Astrocyte of the spinal cord (primary cell): Measurements from ENCODE around the gene CPNE6.
A peak's percentile ranks its signal among the peaks of the same experiment; 100 is the strongest.

Experiments used
- DNase-seq: peaks from one replicate; pipeline ENCODE4 v3.0.0; 2011; ENCODE audit warnings: low read depth, low spot score
- H3K4me3 ChIP-seq: 2 replicates; pipeline ENCODE4 v1.5.1; 2011; ENCODE audit warnings: low read depth, mild to moderate bottlenecking, low read length, moderate library complexity
- in situ Hi-C: cut with HindIII; loops from 2 replicates; pipeline ENCODE4 v1.10.0; 2017; ENCODE audit warnings: low sequenced_read_pairs
- TF ChIP-seq, protein P1 (sequence below): IDR thresholded peaks from 2 replicates; pipeline ENCODE4 v1.5.1; 2012; ENCODE audit warnings: low read depth, mild to moderate bottlenecking, low read length, inconsistent platforms

CPNE6 gene

DNA sequence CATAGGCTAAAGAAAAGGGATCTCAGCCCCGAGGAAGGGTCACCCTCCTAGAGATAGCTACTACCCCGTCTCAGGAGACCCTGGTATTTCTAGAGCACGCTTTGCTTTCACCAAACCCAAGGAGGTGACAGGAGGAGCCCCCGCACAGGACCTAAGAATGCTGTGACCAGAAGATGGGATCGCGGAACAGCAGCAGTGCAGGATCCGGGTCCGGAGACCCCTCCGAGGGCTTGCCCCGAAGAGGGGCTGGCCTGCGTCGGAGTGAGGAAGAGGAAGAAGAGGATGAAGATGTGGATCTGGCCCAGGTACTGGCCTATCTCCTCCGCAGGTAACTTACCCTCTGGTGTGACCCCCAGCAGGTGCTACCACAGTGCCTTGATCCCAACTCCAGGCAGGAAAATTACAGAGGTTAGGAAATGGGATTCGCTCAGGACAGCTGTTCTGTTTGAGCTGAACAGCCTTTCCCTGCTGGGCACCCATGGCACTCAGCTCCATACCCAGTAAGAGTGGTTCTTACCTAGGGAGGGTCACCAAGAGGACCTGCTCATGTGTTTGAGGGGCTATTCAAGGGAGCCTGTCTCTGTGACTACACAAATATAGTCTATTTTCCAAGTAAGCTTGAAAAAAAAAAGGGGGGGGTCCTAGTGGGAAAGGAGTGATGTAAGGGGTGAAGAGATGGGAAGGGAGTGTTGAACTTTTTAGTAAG, 44.2 kb downstream of the CPNE6 start:
- TF ChIP-seq, protein P1, sequence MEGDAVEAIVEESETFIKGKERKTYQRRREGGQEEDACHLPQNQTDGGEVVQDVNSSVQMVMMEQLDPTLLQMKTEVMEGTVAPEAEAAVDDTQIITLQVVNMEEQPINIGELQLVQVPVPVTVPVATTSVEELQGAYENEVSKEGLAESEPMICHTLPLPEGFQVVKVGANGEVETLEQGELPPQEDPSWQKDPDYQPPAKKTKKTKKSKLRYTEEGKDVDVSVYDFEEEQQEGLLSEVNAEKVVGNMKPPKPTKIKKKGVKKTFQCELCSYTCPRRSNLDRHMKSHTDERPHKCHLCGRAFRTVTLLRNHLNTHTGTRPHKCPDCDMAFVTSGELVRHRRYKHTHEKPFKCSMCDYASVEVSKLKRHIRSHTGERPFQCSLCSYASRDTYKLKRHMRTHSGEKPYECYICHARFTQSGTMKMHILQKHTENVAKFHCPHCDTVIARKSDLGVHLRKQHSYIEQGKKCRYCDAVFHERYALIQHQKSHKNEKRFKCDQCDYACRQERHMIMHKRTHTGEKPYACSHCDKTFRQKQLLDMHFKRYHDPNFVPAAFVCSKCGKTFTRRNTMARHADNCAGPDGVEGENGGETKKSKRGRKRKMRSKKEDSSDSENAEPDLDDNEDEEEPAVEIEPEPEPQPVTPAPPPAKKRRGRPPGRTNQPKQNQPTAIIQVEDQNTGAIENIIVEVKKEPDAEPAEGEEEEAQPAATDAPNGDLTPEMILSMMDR: no peak
- H3K4me3 ChIP-seq: peak overlapping the region; percentile 76
- in situ Hi-C loops: no loop called here
- DNase-seq: no peak

DNA sequence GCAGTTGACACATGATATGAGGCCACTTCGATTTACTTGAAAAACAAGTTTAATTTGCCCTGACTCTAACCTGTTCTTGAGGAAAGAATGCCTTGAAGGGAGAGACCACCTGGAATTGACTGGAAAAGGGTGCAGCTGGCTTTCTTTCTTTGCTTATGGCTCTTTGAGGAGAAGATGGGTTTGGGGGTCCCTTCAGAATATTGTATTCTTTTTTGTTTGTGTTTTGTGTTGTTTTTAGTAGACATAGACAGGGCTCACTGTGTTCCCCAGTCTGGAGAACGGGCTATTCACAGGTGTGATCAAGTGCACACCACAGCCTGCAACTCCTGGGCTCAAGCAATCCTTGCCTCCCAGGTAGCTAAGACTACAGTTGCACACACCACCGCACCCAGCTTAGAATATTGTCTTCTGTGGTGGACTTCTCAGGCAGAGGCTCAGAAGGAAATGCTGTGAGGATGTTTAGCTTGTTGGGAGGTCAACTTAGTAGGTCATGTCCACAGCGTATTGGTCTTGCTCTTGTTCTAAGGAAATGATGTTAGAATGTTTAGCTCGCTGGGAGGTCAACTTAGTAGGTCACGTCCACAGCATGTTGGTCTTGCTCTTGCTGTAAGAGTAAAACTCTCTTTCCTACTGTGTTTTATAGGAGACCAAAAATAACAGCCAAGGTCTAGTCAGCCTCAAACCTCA, 44.9 kb downstream of the CPNE6 start:
- no peak for DNase-seq
- TF ChIP-seq, protein P1: no peak
- no peak overlapping the region for H3K4me3 ChIP-seq

DNA sequence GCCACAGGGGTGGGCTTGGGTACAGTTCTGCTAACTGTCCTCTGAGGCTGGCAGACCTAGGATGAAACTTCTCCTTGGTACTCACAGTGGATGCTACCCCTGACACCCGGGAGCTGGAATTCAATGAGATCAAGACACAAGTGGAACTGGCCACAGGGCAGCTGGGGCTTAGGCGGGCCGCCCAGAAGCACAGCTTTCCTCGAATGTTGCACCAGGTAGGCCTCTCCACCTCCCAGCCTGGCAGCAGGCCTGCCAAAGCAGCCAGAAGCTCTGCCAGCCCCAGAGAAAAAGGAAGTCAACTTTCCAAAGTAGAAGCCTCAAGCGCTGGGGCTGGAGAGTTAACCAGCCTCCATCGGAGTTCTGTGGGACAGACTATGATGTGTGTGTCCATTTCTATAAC, 45.8 kb downstream of the CPNE6 start:
- TF ChIP-seq, protein P1: no peak
- no peak for DNase-seq
- in situ Hi-C loops: no loop called here
- H3K4me3 ChIP-seq: no peak overlapping the region

More for the DNA sequence above, 44.9 kb downstream of the CPNE6 start:
- in situ Hi-C loops: no loop called here

DNA sequence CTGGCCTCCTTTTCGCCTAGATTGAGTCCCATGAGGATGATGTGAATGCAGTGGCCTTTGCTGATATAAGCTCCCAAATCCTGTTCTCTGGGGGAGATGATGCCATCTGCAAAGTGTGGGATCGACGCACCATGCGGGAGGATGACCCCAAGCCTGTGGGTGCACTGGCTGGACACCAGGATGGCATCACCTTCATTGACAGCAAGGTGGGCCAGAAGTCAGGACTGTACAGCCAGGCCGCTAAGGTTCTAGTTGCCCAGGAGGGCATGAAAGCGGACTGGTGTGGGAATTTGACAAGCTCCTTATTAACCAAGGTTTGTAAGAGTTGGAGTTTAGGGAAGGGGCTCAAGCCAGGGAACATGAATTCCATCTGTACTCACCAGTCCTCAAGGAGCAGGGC, 48.3 kb downstream of the CPNE6 start:
- in situ Hi-C loops: no loop called here
- no peak for DNase-seq
- H3K4me3 ChIP-seq: no peak overlapping the region
- TF ChIP-seq, protein P1: no peak

DNA sequence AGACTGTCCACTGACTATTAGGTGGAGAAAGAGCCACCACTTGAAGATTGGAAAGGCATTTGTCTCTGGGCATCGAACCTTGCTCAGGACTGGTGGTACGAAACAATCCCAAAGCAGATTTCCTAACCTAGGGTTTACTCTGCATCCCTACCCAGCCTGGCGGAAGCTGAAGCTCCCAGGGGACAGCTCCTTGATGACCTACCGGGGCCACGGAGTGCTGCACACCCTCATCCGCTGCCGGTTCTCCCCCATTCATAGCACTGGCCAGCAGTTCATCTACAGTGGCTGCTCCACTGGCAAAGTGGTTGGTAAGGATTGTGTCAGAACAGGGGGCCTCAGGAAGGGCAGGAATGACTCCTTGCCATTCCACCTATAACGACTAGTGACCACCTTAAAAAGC, 49.8 kb downstream of the CPNE6 start:
- no peak overlapping the region for H3K4me3 ChIP-seq
- TF ChIP-seq, protein P1: no peak
- DNase-seq: no peak
- in situ Hi-C loops: no loop called here

DNA sequence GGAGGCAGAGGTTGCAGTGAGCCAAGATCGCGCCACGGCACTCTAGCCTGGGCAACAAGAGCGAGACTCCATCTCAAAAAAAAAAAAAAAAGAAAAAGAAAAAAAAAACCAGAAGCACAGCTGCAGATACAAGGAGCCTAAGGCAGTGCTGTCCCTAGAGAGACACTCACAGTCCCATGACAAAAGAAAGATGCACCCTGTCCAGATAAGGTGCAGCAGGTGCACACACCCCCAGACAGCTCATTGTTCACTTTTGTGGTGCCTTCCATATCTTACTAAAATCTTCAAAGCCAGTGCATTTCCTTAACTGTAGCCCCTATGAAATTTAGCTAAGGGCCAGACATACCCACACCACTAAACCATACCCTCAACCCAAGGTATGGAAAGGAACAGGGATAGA, 51.1 kb downstream of the CPNE6 start:
- DNase-seq: no peak
- TF ChIP-seq, protein P1: no peak
- no peak overlapping the region for H3K4me3 ChIP-seq
- in situ Hi-C loops: no loop called here
